Measurements from ENCODE around the gene CSH2. TPM values are rescaled to one million over a fixed set of nuclear protein-coding genes. Genes with fewer than 3 reads are reported as not detected.
A peak's percentile ranks its signal among the peaks of the same experiment; 100 is the strongest.

The CSH2 gene
- total and polyA plus RNA-seq, 2 of the 13 experiments (the other 11 are each of a cell fraction or from before 2014, with no cell fraction given): not detected

DNA sequence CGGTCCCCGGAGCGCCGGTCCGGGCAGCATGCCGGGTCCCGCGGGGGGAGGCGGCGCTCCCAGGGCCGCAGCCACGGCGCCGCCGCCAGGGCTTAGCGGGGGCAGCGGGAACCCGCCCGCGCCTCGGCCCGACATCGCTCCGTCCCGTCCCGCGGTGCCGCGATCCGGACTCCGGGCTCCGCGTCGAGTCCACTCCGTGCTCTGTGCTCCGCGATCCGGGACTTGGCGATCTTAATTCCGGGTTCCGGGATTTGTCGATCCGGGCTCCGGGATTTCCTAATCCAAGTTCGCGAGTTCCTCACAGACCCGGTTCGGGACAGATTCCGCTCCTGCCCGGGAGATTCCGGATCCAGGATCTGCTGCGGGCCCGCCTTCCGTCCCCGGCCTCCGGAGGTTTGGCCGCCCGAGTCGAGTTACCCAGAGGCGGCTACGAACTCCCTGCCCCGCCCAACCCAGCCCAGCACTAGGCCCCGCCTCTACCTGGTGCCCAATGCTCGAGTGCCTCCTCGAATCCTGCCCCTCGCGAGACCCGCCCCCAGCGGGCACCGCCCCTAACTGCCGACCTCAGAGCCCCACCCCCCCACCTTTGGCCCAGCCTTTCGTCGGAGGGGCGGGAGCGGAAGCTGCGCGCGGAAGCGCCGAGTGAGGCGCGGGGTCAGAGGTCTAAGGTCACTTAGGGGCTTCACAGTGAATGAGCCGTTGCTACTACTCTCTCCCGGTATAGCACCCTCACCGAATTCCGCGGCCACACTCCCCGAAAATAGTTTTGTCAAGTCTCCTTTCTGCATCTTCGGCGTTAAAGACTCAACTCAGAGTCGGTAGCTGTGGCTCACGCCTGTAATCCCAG lies 30.7 kb downstream of the CSH2 start, which contains the start of gene SMARCD2 (continued):
- TF ChIP-seq, protein P1, sequence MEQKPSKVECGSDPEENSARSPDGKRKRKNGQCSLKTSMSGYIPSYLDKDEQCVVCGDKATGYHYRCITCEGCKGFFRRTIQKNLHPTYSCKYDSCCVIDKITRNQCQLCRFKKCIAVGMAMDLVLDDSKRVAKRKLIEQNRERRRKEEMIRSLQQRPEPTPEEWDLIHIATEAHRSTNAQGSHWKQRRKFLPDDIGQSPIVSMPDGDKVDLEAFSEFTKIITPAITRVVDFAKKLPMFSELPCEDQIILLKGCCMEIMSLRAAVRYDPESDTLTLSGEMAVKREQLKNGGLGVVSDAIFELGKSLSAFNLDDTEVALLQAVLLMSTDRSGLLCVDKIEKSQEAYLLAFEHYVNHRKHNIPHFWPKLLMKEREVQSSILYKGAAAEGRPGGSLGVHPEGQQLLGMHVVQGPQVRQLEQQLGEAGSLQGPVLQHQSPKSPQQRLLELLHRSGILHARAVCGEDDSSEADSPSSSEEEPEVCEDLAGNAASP (CRISPR knock-in tag; IDR thresholded peaks at IDR 0.05; ENCODE audit: borderline replicate concordance): peak; percentile 96
- TF ChIP-seq DPF2 (CRISPR knock-in tag; IDR thresholded peaks at IDR 0.05; ENCODE audit: borderline replicate concordance, low read depth) (no peak; the same call in 1 of the 2 replicates), ISX (CRISPR knock-in tag; conservative IDR thresholded peaks at IDR 0.05) (no peak), ZFP82 (CRISPR knock-in tag; IDR thresholded peaks at IDR 0.05; ENCODE audit: borderline replicate concordance) (peak; percentile 91; the same call in 1 of the 2 replicates), ZNF790 (CRISPR knock-in tag; IDR thresholded peaks at IDR 0.05; ENCODE audit: borderline replicate concordance) (peak; percentile 95), RFX3 (CRISPR knock-in tag; IDR thresholded peaks at IDR 0.05) (0 out of 2 replicates have a peak, but pooled peaks have one; percentile 12), EZH2 (conservative IDR thresholded peaks at IDR 0.05; ENCODE audit: low read depth, low read length) (no peak), RXRA (CRISPR knock-in tag; IDR thresholded peaks at IDR 0.05) (peak; percentile 98), ZNF629 (CRISPR knock-in tag; conservative IDR thresholded peaks at IDR 0.05) (peak; percentile 61; the same call in 1 of the 2 replicates), SRSF4 (IDR thresholded peaks at IDR 0.05; ENCODE audit: low read depth, low read length, poor library complexity, severe bottlenecking) (peak; percentile 100), ZSCAN31 (CRISPR knock-in tag; IDR thresholded peaks at IDR 0.05; ENCODE audit: low read depth) (peak; percentile 81; the same call in 1 of the 2 replicates), TCF7 (IDR thresholded peaks at IDR 0.05; ENCODE audit: low read depth) (no peak), RNF2 (conservative IDR thresholded peaks at IDR 0.05; ENCODE audit: low read depth) (peak; percentile 65; the same call in 1 of the 2 replicates), ZNF556 (CRISPR knock-in tag; IDR thresholded peaks at IDR 0.05; ENCODE audit: borderline replicate concordance) (peak; percentile 89; the same call in 1 of the 2 replicates), NFRKB (IDR thresholded peaks at IDR 0.05) (no peak), AKNA (CRISPR knock-in tag; IDR thresholded peaks at IDR 0.05; ENCODE audit: borderline replicate concordance) (peak; percentile 88; the same call in 1 of the 2 replicates), ZNF557 (CRISPR knock-in tag; IDR thresholded peaks at IDR 0.05) (peak; percentile 73), SOX5 (CRISPR knock-in tag; IDR thresholded peaks at IDR 0.05; ENCODE audit: borderline replicate concordance) (peak; percentile 76; the same call in 1 of the 2 replicates), HMG20B (CRISPR knock-in tag; conservative IDR thresholded peaks at IDR 0.05) (peak; percentile 61; the same call in 1 of the 2 replicates), FOXM1 (CRISPR knock-in tag; IDR thresholded peaks at IDR 0.05) (0 out of 2 replicates have a peak, but pooled peaks have one; percentile 45), NAIF1 (CRISPR knock-in tag; IDR thresholded peaks at IDR 0.05; ENCODE audit: borderline replicate concordance) (peak; percentile 91)
- TF ChIP-seq, protein P2, sequence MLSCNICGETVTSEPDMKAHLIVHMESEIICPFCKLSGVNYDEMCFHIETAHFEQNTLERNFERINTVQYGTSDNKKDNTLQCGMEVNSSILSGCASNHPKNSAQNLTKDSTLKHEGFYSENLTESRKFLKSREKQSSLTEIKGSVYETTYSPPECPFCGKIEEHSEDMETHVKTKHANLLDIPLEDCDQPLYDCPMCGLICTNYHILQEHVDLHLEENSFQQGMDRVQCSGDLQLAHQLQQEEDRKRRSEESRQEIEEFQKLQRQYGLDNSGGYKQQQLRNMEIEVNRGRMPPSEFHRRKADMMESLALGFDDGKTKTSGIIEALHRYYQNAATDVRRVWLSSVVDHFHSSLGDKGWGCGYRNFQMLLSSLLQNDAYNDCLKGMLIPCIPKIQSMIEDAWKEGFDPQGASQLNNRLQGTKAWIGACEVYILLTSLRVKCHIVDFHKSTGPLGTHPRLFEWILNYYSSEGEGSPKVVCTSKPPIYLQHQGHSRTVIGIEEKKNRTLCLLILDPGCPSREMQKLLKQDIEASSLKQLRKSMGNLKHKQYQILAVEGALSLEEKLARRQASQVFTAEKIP (CRISPR knock-in tag; IDR thresholded peaks at IDR 0.05; ENCODE audit: borderline replicate concordance): no peak
